GM21528 (cell line): ENCODE data around the gene NSMCE4A.
"Not testable (repeated sequence)": the region's sequence is repeated elsewhere in the genome, so short reads cannot be mapped to it uniquely, and the experiment has no call there.

Source experiments
- ATAC-seq: cut with Tn5 transposase; IDR thresholded peaks from one replicate; pipeline ENCODE4 v1.9.1; 2021; ENCODE audit warnings: mild to moderate bottlenecking, moderate library complexity; ENCODE audit not compliant: unreplicated experiment, low FRiP score

NSMCE4A gene

DNA sequence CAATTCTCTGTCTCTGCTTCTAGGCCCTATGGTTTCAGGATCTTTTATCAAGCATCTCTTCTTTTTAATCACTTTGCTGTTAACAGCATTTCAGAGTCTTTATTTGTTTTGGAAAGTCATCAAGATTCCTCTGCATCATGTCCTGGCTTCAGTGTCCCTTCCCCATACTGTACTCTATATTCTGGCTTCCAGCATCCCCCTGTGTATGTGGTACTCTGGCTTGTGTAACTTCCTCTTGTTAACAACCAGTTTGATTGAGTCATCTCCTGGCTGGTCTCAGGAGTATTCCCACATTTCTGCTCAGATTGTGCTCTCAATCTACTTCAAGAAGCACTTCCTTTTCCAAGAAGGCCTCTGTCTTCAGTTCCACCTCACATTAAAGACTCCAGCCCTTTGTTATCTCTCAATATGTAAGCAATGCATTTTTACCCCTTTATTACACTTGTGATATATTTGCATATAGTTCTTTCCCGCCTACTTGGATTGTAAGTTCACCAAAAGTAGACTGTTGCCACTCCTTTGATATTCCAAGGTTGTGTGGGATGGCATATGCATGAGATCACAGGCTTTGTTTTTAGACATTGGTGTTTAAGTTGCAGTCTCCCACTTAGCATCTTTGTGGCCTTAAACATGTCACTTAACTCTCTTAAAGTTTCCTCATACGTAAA lies 32.1 kb downstream of the NSMCE4A start:
- no peak for ATAC-seq

DNA sequence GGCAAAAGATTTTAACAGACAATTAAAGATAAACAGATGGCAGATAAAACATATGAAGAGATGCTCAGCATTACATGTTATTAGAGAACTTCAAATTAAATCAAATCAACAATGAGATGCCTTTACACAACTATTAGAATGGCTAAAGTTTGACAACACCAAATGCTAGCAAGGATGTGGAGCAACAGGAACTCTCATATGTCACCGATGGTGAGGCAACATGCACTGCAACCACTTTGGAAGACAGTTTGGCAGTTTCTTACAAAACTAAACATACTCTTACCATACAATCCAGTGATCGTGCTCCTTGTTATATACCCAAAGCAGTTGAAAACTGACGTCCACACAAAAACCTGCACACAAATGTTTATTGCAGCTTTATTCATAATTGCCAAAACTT lies 33.5 kb downstream of the NSMCE4A start:
- no peak for ATAC-seq

DNA sequence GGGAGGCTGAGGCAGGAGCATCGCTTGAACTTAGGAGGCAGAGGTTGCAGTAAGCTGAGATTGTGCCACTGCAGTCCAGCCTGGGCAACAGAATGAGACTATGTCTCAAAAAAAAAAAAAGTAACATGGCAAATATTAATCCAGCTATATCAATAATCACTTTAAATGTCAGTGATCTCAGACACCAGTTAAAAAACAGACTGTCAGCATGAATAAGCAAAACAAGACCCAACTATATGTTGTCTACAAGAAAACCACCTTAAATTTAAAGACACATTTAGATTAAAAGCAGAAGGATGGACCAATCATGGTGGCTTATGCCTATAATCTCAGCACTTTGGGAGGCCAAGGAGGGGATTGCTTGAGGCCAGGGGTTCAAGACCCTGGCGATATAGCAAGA lies 38.7 kb downstream of the NSMCE4A start:
- ATAC-seq: no peak

DNA sequence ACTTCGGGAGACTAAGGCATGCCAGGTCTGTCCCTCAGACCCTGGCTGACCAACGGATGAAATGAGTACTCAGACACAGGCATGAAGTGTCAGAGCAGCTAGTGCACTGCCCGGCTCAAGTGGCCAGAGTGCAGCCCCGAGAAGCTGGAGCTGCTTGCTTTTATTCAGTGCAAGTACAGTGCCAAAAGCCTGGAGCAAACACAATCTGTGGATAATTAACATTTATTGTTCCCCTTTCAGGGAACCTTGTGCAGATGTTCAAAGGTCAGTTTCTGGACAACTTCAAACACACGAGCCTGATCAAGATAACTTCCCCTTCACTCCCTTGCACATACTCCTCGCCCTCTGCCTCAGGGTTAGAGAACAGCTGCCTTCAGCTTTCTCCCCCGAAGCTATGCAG lies 39.3 kb downstream of the NSMCE4A start:
- no peak for ATAC-seq

DNA sequence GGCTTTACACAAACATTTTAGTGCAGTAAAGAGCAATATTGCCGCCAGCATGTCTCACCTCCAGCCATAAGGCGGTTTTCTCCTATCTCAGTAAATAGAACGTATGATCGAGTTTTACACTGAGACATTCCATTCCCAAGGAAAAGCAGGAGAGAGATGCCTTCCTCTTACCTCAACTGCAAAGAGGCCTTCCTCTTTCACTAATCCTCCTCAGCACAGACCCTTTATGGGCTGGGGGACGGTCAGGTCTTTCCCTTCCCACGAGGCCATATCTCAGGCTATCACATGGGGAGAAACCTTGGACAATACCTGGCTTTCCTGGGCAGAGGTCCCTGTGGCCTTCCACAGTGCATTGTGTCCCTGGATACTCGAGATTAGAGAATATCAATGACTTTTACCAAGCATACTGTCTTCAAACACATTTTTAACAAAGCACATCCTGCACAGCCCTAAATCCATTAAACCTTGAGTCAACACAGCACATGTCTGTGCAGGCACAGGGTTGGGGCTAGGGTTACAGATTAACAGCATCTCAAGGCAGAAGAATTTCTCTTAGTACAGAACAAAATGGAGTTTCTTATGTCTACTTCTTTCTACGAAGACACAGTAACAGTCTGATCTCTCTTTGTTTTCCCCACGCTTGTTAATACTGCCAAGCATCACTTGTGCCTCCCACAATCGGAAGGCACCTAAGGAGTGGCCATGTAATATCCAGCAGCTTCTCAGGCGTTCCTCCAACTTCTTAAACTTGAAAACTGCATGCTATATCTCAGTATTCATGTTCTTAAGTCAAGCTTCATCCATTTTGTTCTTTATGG lies 44.5 kb downstream of the NSMCE4A start:
- ATAC-seq: not testable (repeated sequence)

DNA sequence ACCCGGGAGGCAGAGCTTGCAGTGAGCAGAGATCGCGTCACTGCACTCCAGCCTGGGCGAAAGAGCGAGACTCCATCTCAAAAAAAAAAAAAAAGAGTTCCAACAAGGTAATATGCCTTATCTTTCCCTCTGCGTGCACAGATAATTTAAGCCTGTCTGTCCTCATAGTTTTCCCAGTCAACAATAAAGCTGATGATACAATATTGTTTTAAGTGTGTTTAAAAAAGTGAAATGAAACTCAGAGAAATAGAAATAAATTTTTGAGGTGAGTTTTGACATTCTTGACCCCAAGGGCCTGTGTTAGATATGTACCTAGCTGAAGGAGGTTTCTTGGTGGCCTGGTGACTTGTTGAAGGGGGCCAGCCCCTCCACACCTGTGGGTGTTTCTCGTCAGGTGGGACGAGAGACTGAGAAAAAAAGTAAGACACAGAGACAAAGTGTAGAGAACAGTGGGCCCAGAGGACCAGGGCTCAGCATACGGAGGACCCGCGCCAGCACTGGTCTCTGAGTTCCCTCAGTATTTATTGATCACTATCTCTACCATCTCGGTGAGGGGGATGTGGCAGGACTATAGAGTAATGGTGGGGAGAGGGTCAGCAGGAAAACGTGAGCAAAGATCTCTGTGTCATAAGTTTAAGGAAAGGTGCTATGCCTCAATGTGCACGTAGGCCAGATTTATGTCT lies 45.3 kb downstream of the NSMCE4A start:
- ATAC-seq: not testable (repeated sequence)

DNA sequence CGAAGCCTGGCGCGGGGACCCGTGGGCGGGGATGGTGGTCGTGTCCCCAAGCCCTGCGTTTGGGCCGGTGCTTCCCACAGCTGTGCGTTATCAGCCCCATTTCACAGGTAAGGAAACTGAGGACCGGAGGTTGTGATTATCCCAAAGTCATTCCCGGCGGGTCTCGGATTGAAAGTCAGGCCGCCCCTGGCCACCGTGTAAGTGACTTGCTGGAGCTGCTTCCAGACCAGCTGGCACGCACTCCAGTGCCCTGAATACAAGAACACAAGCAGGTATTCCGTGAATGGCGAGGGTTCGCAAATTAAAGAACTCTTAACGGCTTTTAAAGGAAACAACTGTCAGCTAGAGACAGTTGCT lies 46.5 kb downstream of the NSMCE4A start:
- peak; percentile 23 for ATAC-seq

DNA sequence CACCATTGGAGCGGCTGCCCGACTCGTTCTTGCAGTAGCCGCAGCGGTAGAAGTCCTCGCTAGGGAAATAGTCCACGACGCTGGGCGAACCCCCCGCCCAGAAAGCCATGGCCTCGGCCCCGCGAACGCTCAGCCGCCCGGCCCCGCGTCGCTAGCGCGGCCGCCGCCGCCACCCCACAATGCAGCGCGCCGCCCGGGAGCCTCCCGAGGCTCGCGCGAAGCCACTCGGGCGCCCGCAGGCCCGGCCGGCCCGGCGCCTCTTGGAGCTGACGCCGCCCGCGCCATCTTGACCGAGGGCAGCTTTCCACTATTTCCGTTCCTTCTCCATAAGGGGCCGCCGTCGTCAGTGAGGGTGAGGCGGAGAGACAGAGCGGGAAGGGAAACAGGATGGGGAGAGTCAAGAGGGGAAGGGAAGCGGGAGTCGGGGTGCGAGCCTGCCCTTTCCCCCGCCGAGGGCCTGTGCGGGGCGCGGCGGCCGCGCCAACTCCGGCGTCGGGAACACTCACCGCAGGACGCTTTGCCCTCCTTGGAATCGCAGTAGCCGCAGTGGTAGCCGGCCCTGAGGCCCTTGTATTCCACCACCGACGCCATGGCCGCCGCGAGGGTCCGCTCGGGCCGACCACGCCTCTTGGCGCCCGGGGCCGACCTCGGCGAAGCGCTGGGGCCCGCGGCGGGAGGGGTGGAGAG lies 47.0 kb downstream of the NSMCE4A start, which contains the start of gene ATE1:
Gene ATE1 (minus strand): TSS at position 191 of the 687 bp plus-strand sequence. CDS start 82 bp downstream, at position 109.
- ATAC-seq: peak; percentile 86

DNA sequence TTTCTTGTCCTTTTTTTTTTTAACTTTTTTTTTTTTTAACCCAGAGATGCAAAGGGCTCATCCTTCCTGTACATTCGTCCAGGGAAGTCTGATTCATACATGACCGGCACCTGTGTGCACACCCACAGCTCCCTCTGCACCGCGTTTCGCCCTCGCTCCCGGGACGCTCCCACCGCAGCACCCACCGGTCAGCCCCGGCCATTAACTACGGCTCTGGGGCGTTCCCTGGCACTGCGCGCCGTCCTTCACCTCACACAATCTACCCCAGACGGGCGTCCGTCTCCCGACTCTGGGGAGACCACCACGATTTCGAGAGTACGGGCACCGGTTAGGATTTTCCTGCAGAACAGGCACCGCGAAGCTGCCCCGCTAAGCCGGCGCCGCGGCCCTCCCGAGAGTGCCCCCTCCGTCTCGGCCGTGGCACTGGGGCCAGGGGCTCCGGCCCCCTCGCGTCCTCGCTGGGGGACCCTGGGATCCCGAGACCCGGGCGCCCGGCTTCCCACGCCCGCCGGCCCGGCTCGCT lies 47.6 kb downstream of the NSMCE4A start:
- ATAC-seq: peak; percentile 43

DNA sequence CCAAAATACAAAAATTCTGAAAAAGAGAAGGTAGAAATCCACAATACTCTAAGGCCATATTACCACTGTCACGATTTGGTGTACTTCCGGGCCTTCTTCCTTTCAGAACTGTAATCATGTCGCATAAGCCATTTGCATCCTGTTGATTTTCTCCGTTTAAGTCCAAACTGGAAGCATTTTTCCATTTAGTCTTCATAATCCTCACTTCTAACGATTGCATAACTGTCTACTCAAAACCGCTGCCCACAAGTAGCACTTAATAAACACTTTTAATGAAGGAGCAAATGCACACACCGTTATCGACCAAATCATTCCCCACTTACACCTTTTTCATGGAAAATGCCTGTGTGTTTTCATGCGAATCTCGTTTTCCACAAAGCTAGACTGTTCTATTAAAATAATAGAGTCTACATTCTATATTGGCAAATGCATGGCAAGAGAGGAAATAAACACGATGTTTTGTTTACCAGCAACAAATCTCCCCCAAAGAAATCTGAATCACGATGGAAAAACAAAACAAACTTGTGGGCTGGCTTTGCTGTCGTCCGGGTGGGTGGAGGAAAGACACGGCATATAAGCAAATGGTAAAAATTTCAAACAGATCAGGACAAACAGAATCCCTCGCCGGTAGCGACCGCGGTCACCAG lies 48.2 kb downstream of the NSMCE4A start:
- peak; percentile 28 for ATAC-seq

DNA sequence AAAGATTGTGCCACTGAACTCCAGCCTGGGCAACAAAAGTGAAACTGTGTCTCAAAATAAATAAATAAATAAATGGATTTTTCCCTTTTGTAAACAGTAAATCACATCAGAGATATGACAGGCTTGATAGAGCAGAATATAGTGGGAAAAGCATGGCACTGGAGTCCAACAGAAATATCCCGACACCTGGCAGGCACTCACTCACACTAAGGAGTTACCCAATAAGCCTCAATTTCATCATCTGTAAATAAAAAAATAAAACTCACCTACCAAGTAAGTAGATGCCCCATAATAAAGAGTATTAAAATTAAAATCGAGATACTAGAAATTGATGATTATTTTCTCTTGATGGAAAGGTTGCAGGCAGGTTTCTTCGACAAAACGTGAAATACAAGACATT lies 48.9 kb downstream of the NSMCE4A start:
- no peak for ATAC-seq

DNA sequence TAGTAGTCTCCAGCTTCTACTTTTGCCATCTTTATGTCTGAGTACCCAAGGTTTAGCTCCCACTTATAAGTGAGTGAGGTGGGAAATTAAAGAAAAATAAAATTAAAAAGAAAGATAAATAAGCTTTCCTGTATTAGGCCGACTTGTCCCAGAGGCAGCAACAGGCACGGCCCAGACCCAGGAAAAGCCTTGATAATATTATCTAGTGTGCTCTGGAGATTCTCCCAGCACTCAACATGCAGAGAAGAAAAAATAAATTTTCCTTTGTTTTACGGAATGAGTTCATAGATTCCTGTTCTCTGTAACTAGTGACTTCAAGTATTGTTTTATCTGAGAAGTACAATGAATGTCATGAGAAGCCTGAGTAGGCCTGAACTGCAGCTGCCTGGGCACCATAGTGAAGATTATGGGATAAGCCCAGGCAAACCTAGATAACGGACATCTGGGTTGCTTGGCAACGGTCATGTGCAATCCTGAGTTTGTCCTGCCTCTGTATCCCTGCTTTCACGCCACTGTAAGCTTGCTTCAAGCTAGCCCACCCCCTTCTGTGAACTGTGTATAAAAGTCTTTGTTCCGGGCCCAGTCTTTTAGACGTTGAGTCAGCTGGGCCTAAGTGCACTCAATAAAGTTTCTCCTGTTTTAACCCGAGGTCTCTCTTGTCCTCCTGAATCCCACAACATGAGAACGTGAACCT lies 53.6 kb downstream of the NSMCE4A start:
- no peak for ATAC-seq

DNA sequence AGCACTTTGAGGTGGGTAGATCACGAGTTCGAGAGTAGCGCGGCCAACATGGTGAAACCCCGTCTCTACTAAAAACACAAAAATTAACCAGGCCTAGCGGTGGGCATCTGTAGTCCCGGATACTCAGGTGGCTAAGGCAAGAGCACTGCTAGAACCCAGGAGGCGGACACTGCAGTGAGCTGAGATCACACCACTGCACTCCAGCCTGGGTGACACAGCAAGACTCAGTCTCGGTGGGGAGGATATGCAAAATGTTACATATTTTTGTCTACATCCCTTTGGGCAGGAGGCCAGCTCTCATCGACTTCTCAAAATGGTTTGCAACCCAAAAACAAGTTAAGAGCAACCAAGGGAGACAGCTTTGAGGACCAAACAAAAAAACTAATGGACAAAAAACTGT lies 55.4 kb downstream of the NSMCE4A start:
- no peak for ATAC-seq

DNA sequence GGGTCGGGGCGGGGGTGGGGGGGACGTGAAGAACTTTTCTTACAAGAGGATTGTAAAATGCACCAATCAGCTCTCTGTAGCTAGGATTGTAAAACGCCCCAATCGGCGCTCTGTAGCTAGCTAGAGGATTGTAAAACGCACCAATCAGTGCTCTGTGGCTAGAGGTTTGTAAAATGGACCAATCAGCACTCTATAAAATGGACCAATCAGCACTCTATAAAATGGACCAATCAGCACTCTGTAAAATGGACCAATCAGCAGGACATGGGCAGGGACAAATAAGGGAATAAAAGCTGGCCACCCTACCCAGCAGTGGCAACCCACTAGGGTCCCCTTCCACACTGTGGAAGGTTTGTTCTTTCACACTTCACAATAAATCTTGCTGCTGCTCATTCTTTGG lies 56.2 kb downstream of the NSMCE4A start:
- ATAC-seq: not testable (repeated sequence)

DNA sequence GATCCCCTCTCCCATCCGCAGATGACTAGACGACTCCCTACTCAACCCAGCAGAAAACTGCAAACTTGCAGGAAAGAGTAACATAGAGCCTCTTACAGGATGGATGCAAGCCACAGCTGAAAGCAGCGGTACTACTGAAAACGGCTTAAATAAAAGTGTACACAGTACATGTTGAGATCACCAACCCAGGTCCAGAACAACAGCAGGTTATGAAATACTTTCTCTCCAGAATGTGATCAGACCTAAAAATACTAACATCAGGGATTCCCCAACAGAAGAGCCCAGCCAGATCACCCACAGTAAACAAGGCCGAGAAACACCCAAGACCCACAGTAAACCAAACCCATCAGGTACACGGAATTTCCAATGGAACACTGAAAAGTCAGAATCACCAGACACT lies 60.4 kb downstream of the NSMCE4A start:
- no peak for ATAC-seq

DNA sequence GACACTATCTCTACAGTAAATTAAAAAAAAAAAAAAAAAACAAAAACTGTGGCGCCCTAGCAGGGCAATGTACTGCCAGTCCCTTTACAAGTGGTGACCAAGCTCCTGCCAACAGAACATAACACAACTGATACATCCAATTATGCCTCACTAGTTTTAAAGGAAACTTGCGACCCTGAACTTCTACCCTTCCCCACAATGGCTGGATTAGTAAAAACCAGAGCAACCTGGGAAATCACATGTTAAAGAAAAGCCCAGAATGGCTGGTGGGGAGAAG lies 63.7 kb downstream of the NSMCE4A start:
- no peak for ATAC-seq

DNA sequence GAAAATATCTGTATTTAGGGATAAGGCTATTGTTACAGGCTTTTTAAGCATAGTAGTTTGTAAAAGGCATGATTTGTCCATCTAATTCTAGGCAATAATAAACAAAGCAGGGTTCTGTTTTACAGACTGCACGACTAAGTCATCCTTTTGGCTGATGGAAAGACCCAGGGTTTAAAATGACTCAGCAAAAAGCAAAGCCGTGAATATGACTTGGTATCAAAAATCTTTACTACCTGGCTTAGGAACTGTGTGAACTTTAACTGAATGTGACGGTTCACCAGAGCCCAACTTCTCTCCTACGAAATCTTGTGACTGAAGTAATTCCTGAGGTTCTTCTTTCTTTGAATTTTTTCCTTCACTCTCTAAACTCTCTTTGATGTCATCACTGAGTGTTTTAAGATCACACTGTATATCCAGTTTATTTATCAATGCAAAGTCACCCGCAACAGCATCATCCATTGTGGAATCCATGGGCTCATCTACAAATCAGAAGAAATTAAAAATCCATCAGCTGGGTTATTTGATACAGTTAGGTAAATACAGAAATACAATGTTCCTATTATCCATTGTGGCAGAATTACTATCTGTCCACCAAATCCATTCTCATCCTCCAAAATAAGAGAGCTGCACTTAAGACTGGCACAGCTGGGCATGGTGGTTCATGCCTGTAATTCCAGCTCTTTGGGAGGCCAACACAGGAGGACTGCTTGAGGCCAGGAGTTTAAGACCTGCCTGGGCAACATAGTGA lies 64.2 kb downstream of the NSMCE4A start:
- ATAC-seq: no peak
